VCaP (cell line): ENCODE data around the gene KCNIP3.
A peak's percentile ranks its signal among the peaks of the same experiment; 100 is the strongest.

ENCODE experiments used
- H3K27ac ChIP-seq: fragments of 450-650 bp; 2 replicates; pipeline ENCODE4 v1.5.1; 2017
- TF ChIP-seq, protein P1 (sequence below): fragments of 450-650 bp; conservative IDR thresholded peaks from 2 replicates; pipeline ENCODE4 v1.5.1; 2017; ENCODE audit warnings: mild to moderate bottlenecking, moderate library complexity

The KCNIP3 gene

GRCh38 chr2:95384854-95385569, 87.9 kb downstream of the KCNIP3 start:
- no peak overlapping the region for H3K27ac ChIP-seq
- TF ChIP-seq, protein P1, sequence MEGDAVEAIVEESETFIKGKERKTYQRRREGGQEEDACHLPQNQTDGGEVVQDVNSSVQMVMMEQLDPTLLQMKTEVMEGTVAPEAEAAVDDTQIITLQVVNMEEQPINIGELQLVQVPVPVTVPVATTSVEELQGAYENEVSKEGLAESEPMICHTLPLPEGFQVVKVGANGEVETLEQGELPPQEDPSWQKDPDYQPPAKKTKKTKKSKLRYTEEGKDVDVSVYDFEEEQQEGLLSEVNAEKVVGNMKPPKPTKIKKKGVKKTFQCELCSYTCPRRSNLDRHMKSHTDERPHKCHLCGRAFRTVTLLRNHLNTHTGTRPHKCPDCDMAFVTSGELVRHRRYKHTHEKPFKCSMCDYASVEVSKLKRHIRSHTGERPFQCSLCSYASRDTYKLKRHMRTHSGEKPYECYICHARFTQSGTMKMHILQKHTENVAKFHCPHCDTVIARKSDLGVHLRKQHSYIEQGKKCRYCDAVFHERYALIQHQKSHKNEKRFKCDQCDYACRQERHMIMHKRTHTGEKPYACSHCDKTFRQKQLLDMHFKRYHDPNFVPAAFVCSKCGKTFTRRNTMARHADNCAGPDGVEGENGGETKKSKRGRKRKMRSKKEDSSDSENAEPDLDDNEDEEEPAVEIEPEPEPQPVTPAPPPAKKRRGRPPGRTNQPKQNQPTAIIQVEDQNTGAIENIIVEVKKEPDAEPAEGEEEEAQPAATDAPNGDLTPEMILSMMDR = no peak

- H3K27ac ChIP-seq = no peak overlapping the region
- TF ChIP-seq, protein P1 = no peak
Measured at GRCh38 chr2:95385570-95385984, 88.4 kb downstream of the KCNIP3 start.

GRCh38 chr2:95386031-95386430, 88.9 kb downstream of the KCNIP3 start:
- no peak overlapping the region for H3K27ac ChIP-seq
- TF ChIP-seq, protein P1 = no peak

DNA sequence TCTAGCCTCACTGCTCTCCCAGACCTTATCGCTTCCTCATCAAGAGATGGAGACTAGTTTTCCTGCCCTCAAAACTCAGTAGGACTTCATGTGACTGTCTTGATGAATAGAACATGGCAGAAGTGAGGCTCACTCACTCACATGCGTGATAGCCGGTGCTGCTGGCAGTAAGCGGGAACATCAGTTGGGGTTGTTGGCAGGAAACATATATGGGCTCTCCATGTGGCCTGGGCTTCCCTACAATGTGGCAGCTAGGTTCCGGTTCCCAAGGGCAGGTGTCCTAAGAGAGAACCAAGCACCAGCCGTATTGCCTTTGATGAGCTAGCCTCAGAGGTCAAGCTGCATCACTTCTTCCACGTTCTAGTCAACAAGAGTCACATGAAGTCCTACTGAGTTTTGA, 90.2 kb downstream of the KCNIP3 start:
- TF ChIP-seq, protein P1 = no peak

DNA sequence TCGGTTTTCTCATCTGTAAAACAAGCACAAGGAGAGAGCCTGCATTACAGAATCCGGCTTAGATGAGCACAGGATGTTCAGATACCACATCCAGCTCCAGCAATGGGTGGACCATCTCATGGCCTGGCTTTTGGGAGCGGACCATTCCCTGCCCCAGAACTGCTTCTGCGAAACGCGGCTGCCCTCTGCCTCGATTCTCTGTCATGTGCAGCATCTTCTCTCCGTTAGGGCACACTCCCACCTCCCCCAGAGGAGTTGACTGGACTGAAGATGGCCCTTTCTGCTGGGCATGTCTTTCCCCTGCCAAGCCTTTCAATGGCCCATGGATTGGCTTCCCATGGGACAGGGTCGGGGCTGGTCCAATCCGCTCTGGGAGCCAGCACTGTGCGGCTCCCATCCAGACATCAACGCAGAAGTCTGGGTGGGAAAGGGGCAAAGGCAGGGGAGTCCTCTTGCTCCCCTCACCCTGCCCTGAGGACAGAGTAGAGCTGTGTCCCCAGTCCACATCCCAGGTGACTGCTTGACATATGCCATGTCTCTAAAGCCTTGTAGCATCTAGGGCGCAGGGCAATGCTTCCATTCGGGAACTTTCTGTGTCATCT, 91.0 kb downstream of the KCNIP3 start:
- no peak overlapping the region for H3K27ac ChIP-seq
- TF ChIP-seq, protein P1 = no peak

More for the DNA sequence above, 90.2 kb downstream of the KCNIP3 start:
- H3K27ac ChIP-seq = no peak overlapping the region

GRCh38 chr2:95388856-95389244, 91.7 kb downstream of the KCNIP3 start:
- TF ChIP-seq, protein P1 = no peak
- no peak overlapping the region for H3K27ac ChIP-seq

DNA sequence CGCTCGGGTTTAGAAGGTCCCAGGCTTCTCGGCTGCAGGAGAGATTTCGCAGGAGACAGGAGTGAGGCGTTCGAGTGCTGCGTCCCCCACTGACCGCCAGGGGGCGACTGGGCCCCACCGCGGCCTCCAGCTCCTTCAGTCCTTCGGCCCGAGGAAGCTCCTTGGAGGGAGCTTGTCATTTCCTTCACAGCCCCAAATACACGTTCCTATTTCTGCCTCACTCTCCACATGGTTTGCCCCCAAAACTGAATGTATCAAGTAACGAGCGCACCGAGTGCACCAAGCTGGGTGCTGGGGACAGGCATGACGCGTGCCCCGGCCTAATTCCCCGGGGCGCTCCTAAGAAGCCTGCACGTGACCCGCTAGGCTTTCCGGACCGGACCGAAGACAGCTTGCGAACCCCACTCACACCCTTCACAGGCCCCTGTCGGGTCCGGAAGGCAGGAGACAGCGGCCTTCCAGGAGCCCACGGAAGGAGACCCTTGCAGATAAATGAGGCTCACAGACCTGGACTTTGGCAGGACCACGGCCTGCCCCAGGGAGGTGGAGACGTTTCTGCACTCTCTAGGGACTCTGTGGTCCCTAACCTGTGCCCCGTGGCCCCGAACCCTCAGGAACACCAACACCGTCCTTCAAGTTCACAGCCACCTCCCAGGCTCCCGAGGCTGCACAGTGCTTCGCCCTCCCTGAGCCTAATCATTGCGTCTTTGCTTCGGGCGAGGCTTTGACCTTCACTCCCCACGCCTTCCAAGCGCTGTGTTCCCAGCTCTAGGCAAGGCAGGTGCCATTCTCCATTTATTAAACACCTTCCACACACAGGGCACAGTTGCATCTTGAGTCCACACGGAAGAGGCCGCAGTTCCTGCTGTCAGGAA, 92.3 kb downstream of the KCNIP3 start:
- TF ChIP-seq, protein P1 = peak; percentile 81
- no peak overlapping the region for H3K27ac ChIP-seq
